AG08396 (cell line): ENCODE measurements around the gene ITGAV.

Experiments
- DNase-seq: peaks from one replicate; pipeline ENCODE4 v3.0.0; 2012; ENCODE audit warnings: low spot score, mixed read lengths

Gene ITGAV

GRCh38 chr2:186575302-186575701 is 14.6 kb upstream of the ITGAV start:
- peak; percentile 84 for DNase-seq

- DNase-seq, result no peak
These were observed 14.0 kb upstream of the ITGAV start for GRCh38 chr2:186575856-186576255.

GRCh38 chr2:186576614-186577013 is 13.2 kb upstream of the ITGAV start:
- DNase-seq, result peak; percentile 21

- no peak for DNase-seq
These were observed 7.2 kb upstream of the ITGAV start for GRCh38 chr2:186582698-186583097.

GRCh38 chr2:186584053-186584452 is 5.8 kb upstream of the ITGAV start:
- DNase-seq, result no peak

GRCh38 chr2:186588421-186588820 is 1.4 kb upstream of the ITGAV start:
- DNase-seq, result no peak

GRCh38 chr2:186588940-186589611 is 780 bp upstream of the ITGAV start:
- no peak for DNase-seq

- DNase-seq, result peak; percentile 39
These were observed 498 bp downstream of the ITGAV start for GRCh38 chr2:186590350-186590758.

- peak; percentile 21 for DNase-seq
These were observed 1.1 kb downstream of the ITGAV start for GRCh38 chr2:186590759-186591505.

- no peak for DNase-seq
These were observed 1.6 kb downstream of the ITGAV start for GRCh38 chr2:186591506-186591890.

- DNase-seq, result no peak
These were observed 2.5 kb downstream of the ITGAV start for GRCh38 chr2:186592137-186592875.

- DNase-seq, result no peak
These were observed 3.7 kb downstream of the ITGAV start for GRCh38 chr2:186593523-186593922.

- DNase-seq, result no peak
These were observed 4.3 kb downstream of the ITGAV start for GRCh38 chr2:186594001-186594722.

GRCh38 chr2:186595219-186595618 is 5.4 kb downstream of the ITGAV start:
- DNase-seq, result no peak

GRCh38 chr2:186599186-186599778 is 9.4 kb downstream of the ITGAV start:
- no peak for DNase-seq

- DNase-seq, result no peak
These were observed 13.4 kb downstream of the ITGAV start for GRCh38 chr2:186603286-186603685.

- DNase-seq, result no peak
These were observed 15.2 kb downstream of the ITGAV start for GRCh38 chr2:186605041-186605440.

GRCh38 chr2:186607660-186608324 is 17.9 kb downstream of the ITGAV start:
- DNase-seq, result no peak

GRCh38 chr2:186610785-186611184 is 20.9 kb downstream of the ITGAV start:
- no peak for DNase-seq

GRCh38 chr2:186611526-186611925 is 21.7 kb downstream of the ITGAV start:
- no peak for DNase-seq

- DNase-seq, result no peak
These were observed 22.2 kb downstream of the ITGAV start for GRCh38 chr2:186612026-186612425.
